ENCODE measurements around the gene CDK1.

GRCh38 chr10:60809157-60809556 is 30.9 kb downstream of the CDK1 start:
- TF ChIP-seq CTCF (conservative IDR thresholded peaks at IDR 0.05; ENCODE audit: low read length) (no peak), EZH2phosphoT487 (IDR thresholded peaks at IDR 0.05; ENCODE audit: borderline replicate concordance, low read depth, low read length) (no peak)

Data from OCI-LY7 (cell line).